ENCODE data around the gene HNRNPA1L2. TPM values are rescaled to one million over a fixed set of nuclear protein-coding genes. Genes with fewer than 3 reads are reported as not detected.

Gene HNRNPA1L2
- total and polyA plus RNA-seq, 10 of the 15 experiments (the other 5 are each of a cell fraction or from before 2014, with no cell fraction given): 3.3 to 12.0 (median 7.8) TPM

GRCh38 chr13:52686376-52686775, 44.1 kb downstream of the HNRNPA1L2 start:
- H3K4me2 ChIP-seq (ENCODE audit: control insufficient read depth, insufficient read depth): no peak overlapping the region
- H4K20me1 ChIP-seq (ENCODE audit: control insufficient read depth, insufficient read depth): no peaks in the 10 kb centered on the region
- no peak overlapping the region for H3K4me3 ChIP-seq
- no peak overlapping the region for H3K27ac ChIP-seq (ENCODE audit: control insufficient read depth, insufficient read depth)
- H3K27me3 ChIP-seq (replicated peaks in 1 of 2; ENCODE audit: control insufficient read depth in 2 of 2, insufficient read depth in 2 of 2, low read length in 1 of 2): no peaks in the 10 kb centered on the region
- RAD21 ChIA-PET (ENCODE audit: unreplicated experiment): no interaction called here
- BruUV-seq (replicated peaks): no TSS peak
- TF ChIP-seq SPI1 (IDR thresholded peaks at IDR 0.05; ENCODE audit: borderline replicate concordance, insufficient read depth, low read depth, low read length) (no peak), HCFC1 (IDR thresholded peaks at IDR 0.05; ENCODE audit: low read length) (no peak), NFYB (IDR thresholded peaks at IDR 0.05; ENCODE audit: insufficient read depth, low read depth, low read length) (no peak), KLF5 (IDR thresholded peaks at IDR 0.05; ENCODE audit: partially characterized antibody) (no peak), JUND (IDR thresholded peaks at IDR 0.05; ENCODE audit: low read depth, low read length) (no peak), EGR1 (IDR thresholded peaks at IDR 0.05; ENCODE audit: borderline replicate concordance in 1 of 2, low read depth in 2 of 2, low read length in 2 of 2) (no peak), BACH1 (IDR thresholded peaks at IDR 0.05; ENCODE audit: borderline replicate concordance) (no peak), BRCA1 (IDR thresholded peaks at IDR 0.05; ENCODE audit: low read depth, low read length) (no peak), USF2 (IDR thresholded peaks at IDR 0.05; ENCODE audit: borderline replicate concordance, low read depth, low read length) (no peak), RFX5 (IDR thresholded peaks at IDR 0.05; ENCODE audit: low read depth, low read length) (no peak), IRF3 (IDR thresholded peaks at IDR 0.05) (no peak)
- H3K9ac ChIP-seq (ENCODE audit: control insufficient read depth, insufficient read depth, low read length): no peak overlapping the region
- in situ Hi-C loops (cut with MboI): no loop called here
- CTCF ChIA-PET: interaction anchor here (1.3 kb wide), 1 partner anchor 21 kb away, joined by 4 read pairs; no protein-coding TSS in a partner anchor
- no peak overlapping the region for H2AFZ ChIP-seq (ENCODE audit: control insufficient read depth, low read depth, low read length)
- FAIRE-seq (no peak), DNase-seq (ENCODE audit: low read depth, low spot score) (no peak), ATAC-seq (no peak)
- no peaks in the 10 kb centered on the region for H3K4me1 ChIP-seq (ENCODE audit: control insufficient read depth, insufficient read depth, low read length)
- H3K36me3 ChIP-seq (ENCODE audit: control insufficient read depth in 2 of 2, insufficient read depth in 2 of 2, low read length in 1 of 2): peaks cover 5 to 8% of the 10 kb centered on the region in 2 experiments; a peak in 3 of 4 replicates
- intact Hi-C loops (cut with micrococcal nuclease; ENCODE audit: unreplicated experiment): no loop called here
- H3K9me3 ChIP-seq (replicated peaks; ENCODE audit: control insufficient read depth, insufficient read depth, low read length): no peaks in the 10 kb centered on the region
- POLR2A ChIA-PET: no interaction called here
- no peaks in the 10 kb centered on the region for H3K79me2 ChIP-seq (ENCODE audit: control insufficient read depth, insufficient read depth, low read length)
- SMC1A ChIA-PET (ENCODE audit: uncharacterized antibody, unreplicated experiment): interaction anchor here (1.2 to 1.5 kb wide), 3 partner anchors 21 to 39 kb away, joined by 3 to 7 read pairs (median 4); partner anchors contain the start of gene SUGT1
- WGBS (ENCODE audit: insufficient coverage, insufficient replicate concordance, low lambda C conversion rate, missing lambda C conversion rate): 99% methylated on average over 4 of the region's 4 CpGs

Other genes starting within 250 kb of the HNRNPA1L2 start
- gene THSD1, start 236.3 kb upstream of the HNRNPA1L2 start, total RNA-seq (2014; rRNA removed): 0.17 and 0.38 TPM in 2 replicates
- gene THSD1, start 236.3 kb upstream of the HNRNPA1L2 start, total RNA-seq (2014; rRNA removed; fragmentation: Illumina TruSeq; extraction: Trizol): 0.13 and 0.28 TPM in 2 replicates
- 0.13 and 0.15 TPM in 2 replicates for gene THSD1, start 236.3 kb upstream of the HNRNPA1L2 start, total RNA-seq (2021)
- 0.07 and 0.12 TPM in 2 replicates for gene THSD1, start 236.3 kb upstream of the HNRNPA1L2 start, polyA plus RNA-seq (2011; rRNA removed)
- 0.04 TPM in 1 of 2 replicates, not detected in the other for gene THSD1, start 236.3 kb upstream of the HNRNPA1L2 start, polyA plus RNA-seq (2014; fragmentation: Illumina TruSeq; extraction: Trizol)
- under 1 TPM; 0.03 to 0.04 TPM for gene THSD1, start 236.3 kb upstream of the HNRNPA1L2 start, polyA plus RNA-seq (2014; fragmentation: Nextera tagmentation; extraction: Ambion mirVana)
- gene THSD1, start 236.3 kb upstream of the HNRNPA1L2 start, polyA plus RNA-seq (2014; rRNA removed): 0.09 and 0.20 TPM in 2 replicates
- gene THSD1, start 236.3 kb upstream of the HNRNPA1L2 start, polyA plus RNA-seq (2016; fragmentation: Nextera tagmentation; extraction: Ambion mirVana): not detected
- 24.4 and 26.5 TPM in 2 replicates for gene VPS36, start 191.8 kb upstream of the HNRNPA1L2 start, total RNA-seq (2014; rRNA removed)
- gene VPS36, start 191.8 kb upstream of the HNRNPA1L2 start, total RNA-seq (2014; rRNA removed; fragmentation: Illumina TruSeq; extraction: Trizol): 23.4 and 23.7 TPM in 2 replicates
- 16.1 and 16.3 TPM in 2 replicates for gene VPS36, start 191.8 kb upstream of the HNRNPA1L2 start, total RNA-seq (2021)
- gene VPS36, start 191.8 kb upstream of the HNRNPA1L2 start, polyA plus RNA-seq (2011; rRNA removed): 25.7 and 41.5 TPM in 2 replicates
- 26.7 and 35.6 TPM in 2 replicates for gene VPS36, start 191.8 kb upstream of the HNRNPA1L2 start, polyA plus RNA-seq (2014; fragmentation: Illumina TruSeq; extraction: Trizol)
- 10 to 100 TPM; 10.3 to 12.3 TPM for gene VPS36, start 191.8 kb upstream of the HNRNPA1L2 start, polyA plus RNA-seq (2014; fragmentation: Nextera tagmentation; extraction: Ambion mirVana)
- gene VPS36, start 191.8 kb upstream of the HNRNPA1L2 start, polyA plus RNA-seq (2014; rRNA removed): 22.8 and 25.2 TPM in 2 replicates
- 10 to 100 TPM; 23.3 to 29.0 TPM for gene VPS36, start 191.8 kb upstream of the HNRNPA1L2 start, polyA plus RNA-seq (2016; fragmentation: Nextera tagmentation; extraction: Ambion mirVana)
- 32.2 and 39.3 TPM in 2 replicates for gene CKAP2, start 187.0 kb upstream of the HNRNPA1L2 start, total RNA-seq (2014; rRNA removed)
- 51.4 and 52.4 TPM in 2 replicates for gene CKAP2, start 187.0 kb upstream of the HNRNPA1L2 start, total RNA-seq (2014; rRNA removed; fragmentation: Illumina TruSeq; extraction: Trizol)
- gene CKAP2, start 187.0 kb upstream of the HNRNPA1L2 start, total RNA-seq (2021): 41.6 and 42.9 TPM in 2 replicates
- 22.1 and 39.8 TPM in 2 replicates for gene CKAP2, start 187.0 kb upstream of the HNRNPA1L2 start, polyA plus RNA-seq (2011; rRNA removed)
- gene CKAP2, start 187.0 kb upstream of the HNRNPA1L2 start, polyA plus RNA-seq (2014; fragmentation: Illumina TruSeq; extraction: Trizol): 58.6 and 65.3 TPM in 2 replicates
- 10 to 100 TPM; 20.9 to 21.8 TPM for gene CKAP2, start 187.0 kb upstream of the HNRNPA1L2 start, polyA plus RNA-seq (2014; fragmentation: Nextera tagmentation; extraction: Ambion mirVana)
- gene CKAP2, start 187.0 kb upstream of the HNRNPA1L2 start, polyA plus RNA-seq (2014; rRNA removed): 20.6 and 25.6 TPM in 2 replicates
- 10 to 100 TPM; 58.5 to 62.3 TPM for gene CKAP2, start 187.0 kb upstream of the HNRNPA1L2 start, polyA plus RNA-seq (2016; fragmentation: Nextera tagmentation; extraction: Ambion mirVana)
- 46.7 and 48.0 TPM in 2 replicates for gene SUGT1, start 10.4 kb downstream of the HNRNPA1L2 start, total RNA-seq (2014; rRNA removed)
- 73.7 and 77.5 TPM in 2 replicates for gene SUGT1, start 10.4 kb downstream of the HNRNPA1L2 start, total RNA-seq (2014; rRNA removed; fragmentation: Illumina TruSeq; extraction: Trizol)
- 60.8 and 65.6 TPM in 2 replicates for gene SUGT1, start 10.4 kb downstream of the HNRNPA1L2 start, total RNA-seq (2021)
- 72.6 and 117 TPM in 2 replicates for gene SUGT1, start 10.4 kb downstream of the HNRNPA1L2 start, polyA plus RNA-seq (2011; rRNA removed)
- gene SUGT1, start 10.4 kb downstream of the HNRNPA1L2 start, polyA plus RNA-seq (2014; fragmentation: Illumina TruSeq; extraction: Trizol): 77.0 and 85.5 TPM in 2 replicates
- gene SUGT1, start 10.4 kb downstream of the HNRNPA1L2 start, polyA plus RNA-seq (2014; fragmentation: Nextera tagmentation; extraction: Ambion mirVana): 10 to 100 TPM; 82.5 to 85.6 TPM
- gene SUGT1, start 10.4 kb downstream of the HNRNPA1L2 start, polyA plus RNA-seq (2014; rRNA removed): 55.3 and 60.6 TPM in 2 replicates
- gene SUGT1, start 10.4 kb downstream of the HNRNPA1L2 start, polyA plus RNA-seq (2016; fragmentation: Nextera tagmentation; extraction: Ambion mirVana): 100 to 1,000 TPM; 119 to 122 TPM
- gene CNMD, start 97.4 kb downstream of the HNRNPA1L2 start, total RNA-seq (2014; rRNA removed): 0.73 and 1.2 TPM in 2 replicates
- gene CNMD, start 97.4 kb downstream of the HNRNPA1L2 start, total RNA-seq (2014; rRNA removed; fragmentation: Illumina TruSeq; extraction: Trizol): 0.64 and 0.76 TPM in 2 replicates
- gene CNMD, start 97.4 kb downstream of the HNRNPA1L2 start, total RNA-seq (2021): 0.35 and 0.77 TPM in 2 replicates
- 0.65 and 0.73 TPM in 2 replicates for gene CNMD, start 97.4 kb downstream of the HNRNPA1L2 start, polyA plus RNA-seq (2011; rRNA removed)
- gene CNMD, start 97.4 kb downstream of the HNRNPA1L2 start, polyA plus RNA-seq (2014; fragmentation: Illumina TruSeq; extraction: Trizol): 0.69 and 1.2 TPM in 2 replicates
- gene CNMD, start 97.4 kb downstream of the HNRNPA1L2 start, polyA plus RNA-seq (2014; fragmentation: Nextera tagmentation; extraction: Ambion mirVana): under 1 TPM; 0.31 to 0.72 TPM
- 1.6 and 1.7 TPM in 2 replicates for gene CNMD, start 97.4 kb downstream of the HNRNPA1L2 start, polyA plus RNA-seq (2014; rRNA removed)
- under 1 TPM; 0.45 to 0.74 TPM for gene CNMD, start 97.4 kb downstream of the HNRNPA1L2 start, polyA plus RNA-seq (2016; fragmentation: Nextera tagmentation; extraction: Ambion mirVana)
- 0.38 and 0.62 TPM in 2 replicates for gene PCDH8, start 206.2 kb downstream of the HNRNPA1L2 start, total RNA-seq (2014; rRNA removed)
- gene PCDH8, start 206.2 kb downstream of the HNRNPA1L2 start, total RNA-seq (2014; rRNA removed; fragmentation: Illumina TruSeq; extraction: Trizol): 0.41 and 0.45 TPM in 2 replicates
- gene PCDH8, start 206.2 kb downstream of the HNRNPA1L2 start, total RNA-seq (2021): 0.16 and 0.31 TPM in 2 replicates
- gene PCDH8, start 206.2 kb downstream of the HNRNPA1L2 start, polyA plus RNA-seq (2011; rRNA removed): not detected in 2 replicates
- gene PCDH8, start 206.2 kb downstream of the HNRNPA1L2 start, polyA plus RNA-seq (2014; fragmentation: Illumina TruSeq; extraction: Trizol): 0.72 and 0.86 TPM in 2 replicates
- under 1 TPM; 0.03 to 0.22 TPM for gene PCDH8, start 206.2 kb downstream of the HNRNPA1L2 start, polyA plus RNA-seq (2014; fragmentation: Nextera tagmentation; extraction: Ambion mirVana)
- gene PCDH8, start 206.2 kb downstream of the HNRNPA1L2 start, polyA plus RNA-seq (2014; rRNA removed): 0.11 and 0.86 TPM in 2 replicates
- under 1 TPM; 0.15 to 0.84 TPM for gene PCDH8, start 206.2 kb downstream of the HNRNPA1L2 start, polyA plus RNA-seq (2016; fragmentation: Nextera tagmentation; extraction: Ambion mirVana)

Measured in GM12878 (cell line).